ENCODE measurements around the gene OR4B1.

The OR4B1 gene

DNA sequence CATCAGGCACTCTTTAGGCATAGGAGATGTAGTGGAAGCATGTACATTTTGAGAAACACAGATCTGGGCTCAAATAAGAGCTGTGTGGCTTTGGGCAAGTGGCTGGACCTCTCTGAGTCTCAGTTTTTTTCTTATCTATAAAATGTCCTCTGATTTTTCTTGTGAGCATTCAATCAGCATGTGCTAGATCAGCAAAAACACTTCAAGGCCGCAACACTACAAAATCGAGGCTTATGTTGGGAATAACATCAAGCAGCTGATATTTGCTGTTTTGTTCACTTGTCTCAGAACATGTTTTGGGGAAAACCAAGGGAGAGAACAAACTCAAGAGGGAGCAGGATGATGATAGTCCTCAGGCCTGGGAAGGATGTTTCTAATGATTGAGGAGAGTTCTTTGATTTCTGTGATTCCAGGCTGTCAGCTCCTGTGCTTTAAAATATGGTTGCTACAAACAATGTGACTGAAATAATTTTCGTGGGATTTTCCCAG is 46.9 kb downstream of the OR4B1 start, which contains the start of gene OR4X1:
Gene OR4X1 (plus strand): TSS at position 439 of the 489 bp plus-strand sequence. CDS start 0 bp downstream, at position 439.
- DNase-seq, result no peak

Measured in suppressor macrophage treated with lipopolysaccharide for 4 hours (primary cell).